WTC11 (cell line): Measurements from ENCODE around the gene ELMO1. TPM values are rescaled to one million over a fixed set of nuclear protein-coding genes. Genes with fewer than 3 reads are reported as not detected.

Experiments used
- ATAC-seq: fragments of 200-7000 bp; cut with Tn5 transposase; 2 replicates; pipeline ENCODE4 v1.10.0; 2021; ENCODE audit warnings: mild to moderate bottlenecking, moderate library complexity
- CTCF ChIA-PET: fragments of 300-600 bp; sonication (Branson Sonifier 250); formaldehyde crosslinking; loops from one replicate; lab custom pipeline; 2021; ENCODE audit warnings: antibody characterized with exemption; lab: Charles Lee
- POLR2A ChIA-PET: fragments of 350-600 bp; sonication (Branson Sonifier 250); formaldehyde crosslinking; loops from one replicate; lab custom pipeline; 2021; ENCODE audit warnings: antibody characterized with exemption; lab: Charles Lee
- DNase-seq: peaks from one replicate; pipeline ENCODE4 v3.0.0; 2021; ENCODE audit warnings: low spot score
- H3K27ac Mint-ChIP-seq: 2 replicates; pipeline ENCODE4 v1.8.0; 2021; ENCODE audit warnings: mixed read lengths
- H3K27me3 Mint-ChIP-seq: 2 replicates; pipeline ENCODE4 v1.8.0; 2021; ENCODE audit warnings: low read depth, mild to moderate bottlenecking, moderate library complexity, mixed read lengths
- H3K36me3 Mint-ChIP-seq: 2 replicates; pipeline ENCODE4 v1.8.0; 2021; ENCODE audit warnings: mixed read lengths
- H3K4me1 Mint-ChIP-seq: 2 replicates; pipeline ENCODE4 v1.8.0; 2022; ENCODE audit warnings: mixed read lengths
- H3K4me3 Mint-ChIP-seq: 2 replicates; pipeline ENCODE4 v1.8.0; 2021; ENCODE audit warnings: mild to moderate bottlenecking, moderate library complexity, mixed read lengths
- H3K9me3 Mint-ChIP-seq: 2 replicates; pipeline ENCODE4 v1.8.0; 2021; ENCODE audit warnings: mixed read lengths
- GRHL2 ChIP-seq: fragments of 250-450 bp; sonication (Bioruptor Pico); IDR thresholded peaks from 2 replicates; pipeline ENCODE4 v1.8.0; 2022; ENCODE audit warnings: mild to moderate bottlenecking, moderate library complexity; ENCODE audit not compliant: insufficient replicate concordance, severe bottlenecking
- IRF1 ChIP-seq: sonication (generic); formaldehyde crosslinking; IDR thresholded peaks from 2 replicates; pipeline ENCODE4 v1.8.0; 2023; ENCODE audit warnings: missing genetic modification reagents
- KAT7 ChIP-seq: sonication (generic); formaldehyde crosslinking; IDR thresholded peaks from 2 replicates; pipeline ENCODE4 v1.8.1; 2023; ENCODE audit warnings: missing genetic modification reagents, mild to moderate bottlenecking, borderline replicate concordance
- NR2C2 ChIP-seq: sonication (generic); formaldehyde crosslinking; IDR thresholded peaks from 2 replicates; pipeline ENCODE4 v1.8.0; 2022; ENCODE audit warnings: mild to moderate bottlenecking, missing genetic modification reagents
- PREB ChIP-seq: sonication (generic); formaldehyde crosslinking; IDR thresholded peaks from 2 replicates; pipeline ENCODE4 v1.8.1; 2022; ENCODE audit warnings: mild to moderate bottlenecking, missing genetic modification reagents, moderate library complexity, borderline replicate concordance
- PRRX2 ChIP-seq: fragments of 250-450 bp; sonication (Bioruptor Pico); IDR thresholded peaks from 2 replicates; pipeline ENCODE4 v1.8.0; 2021; ENCODE audit warnings: mild to moderate bottlenecking
- SMAD4 ChIP-seq: sonication (generic); formaldehyde crosslinking; IDR thresholded peaks from 2 replicates; pipeline ENCODE4 v1.8.0; 2022; ENCODE audit warnings: mild to moderate bottlenecking, missing genetic modification reagents
- SP1 ChIP-seq: sonication (generic); formaldehyde crosslinking; conservative IDR thresholded peaks from 2 replicates; pipeline ENCODE4 v1.8.1; 2022; ENCODE audit warnings: missing genetic modification reagents
- ZBTB43 ChIP-seq: sonication (generic); formaldehyde crosslinking; IDR thresholded peaks from 2 replicates; pipeline ENCODE4 v1.8.1; 2023; ENCODE audit warnings: mild to moderate bottlenecking, missing genetic modification reagents
- ZNF138 ChIP-seq: sonication (generic); formaldehyde crosslinking; conservative IDR thresholded peaks from 2 replicates; pipeline ENCODE4 v1.8.1; 2022; ENCODE audit warnings: mild to moderate bottlenecking, moderate library complexity, missing genetic modification reagents
- ZNF219 ChIP-seq: sonication (generic); formaldehyde crosslinking; IDR thresholded peaks from 2 replicates; pipeline ENCODE4 v1.8.0; 2023; ENCODE audit warnings: missing genetic modification reagents, mild to moderate bottlenecking, borderline replicate concordance
- ZNF232 ChIP-seq: sonication (generic); formaldehyde crosslinking; IDR thresholded peaks from 2 replicates; pipeline ENCODE4 v1.8.0; 2022; ENCODE audit warnings: mild to moderate bottlenecking, missing genetic modification reagents
- total RNA-seq: library from RNA; stranded (reverse); gene quantifications from 3 replicates; pipeline ENCODE4 v1.2.3, GENCODE V29; 2021
- TF ChIP-seq, protein P1 (sequence below): sonication (generic); formaldehyde crosslinking; IDR thresholded peaks from 2 replicates; pipeline ENCODE4 v1.8.1; 2022; ENCODE audit warnings: missing genetic modification reagents, borderline replicate concordance
- TF ChIP-seq, protein P2 (sequence below): fragments of 250-450 bp; sonication (Bioruptor Pico); IDR thresholded peaks from 2 replicates; pipeline ENCODE4 v1.9.0; 2021; ENCODE audit warnings: mild to moderate bottlenecking, borderline replicate concordance
- TF ChIP-seq, protein P3 (sequence below): sonication (generic); formaldehyde crosslinking; IDR thresholded peaks from 2 replicates; pipeline ENCODE4 v1.8.0; 2022; ENCODE audit warnings: mild to moderate bottlenecking, missing genetic modification reagents

Gene ELMO1
- total RNA-seq, 1 experiment from 2014 or later = 19.4 TPM

GRCh38 chr7:37484426-37485073 lies 35.9 kb upstream of the ELMO1 start (continued):
- TF ChIP-seq IRF1 (no peak), PREB (CRISPR knock-in tag) (no peak), ZBTB43 (no peak), PRRX2 (CRISPR knock-in tag) (no peak)
- TF ChIP-seq, protein P1, sequence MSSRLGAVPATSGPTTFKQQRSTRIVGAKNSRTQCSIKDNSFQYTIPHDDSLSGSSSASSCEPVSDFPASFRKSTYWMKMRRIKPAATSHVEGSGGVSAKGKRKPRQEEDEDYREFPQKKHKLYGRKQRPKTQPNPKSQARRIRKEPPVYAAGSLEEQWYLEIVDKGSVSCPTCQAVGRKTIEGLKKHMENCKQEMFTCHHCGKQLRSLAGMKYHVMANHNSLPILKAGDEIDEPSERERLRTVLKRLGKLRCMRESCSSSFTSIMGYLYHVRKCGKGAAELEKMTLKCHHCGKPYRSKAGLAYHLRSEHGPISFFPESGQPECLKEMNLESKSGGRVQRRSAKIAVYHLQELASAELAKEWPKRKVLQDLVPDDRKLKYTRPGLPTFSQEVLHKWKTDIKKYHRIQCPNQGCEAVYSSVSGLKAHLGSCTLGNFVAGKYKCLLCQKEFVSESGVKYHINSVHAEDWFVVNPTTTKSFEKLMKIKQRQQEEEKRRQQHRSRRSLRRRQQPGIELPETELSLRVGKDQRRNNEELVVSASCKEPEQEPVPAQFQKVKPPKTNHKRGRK = no peak
- TF ChIP-seq, protein P2, sequence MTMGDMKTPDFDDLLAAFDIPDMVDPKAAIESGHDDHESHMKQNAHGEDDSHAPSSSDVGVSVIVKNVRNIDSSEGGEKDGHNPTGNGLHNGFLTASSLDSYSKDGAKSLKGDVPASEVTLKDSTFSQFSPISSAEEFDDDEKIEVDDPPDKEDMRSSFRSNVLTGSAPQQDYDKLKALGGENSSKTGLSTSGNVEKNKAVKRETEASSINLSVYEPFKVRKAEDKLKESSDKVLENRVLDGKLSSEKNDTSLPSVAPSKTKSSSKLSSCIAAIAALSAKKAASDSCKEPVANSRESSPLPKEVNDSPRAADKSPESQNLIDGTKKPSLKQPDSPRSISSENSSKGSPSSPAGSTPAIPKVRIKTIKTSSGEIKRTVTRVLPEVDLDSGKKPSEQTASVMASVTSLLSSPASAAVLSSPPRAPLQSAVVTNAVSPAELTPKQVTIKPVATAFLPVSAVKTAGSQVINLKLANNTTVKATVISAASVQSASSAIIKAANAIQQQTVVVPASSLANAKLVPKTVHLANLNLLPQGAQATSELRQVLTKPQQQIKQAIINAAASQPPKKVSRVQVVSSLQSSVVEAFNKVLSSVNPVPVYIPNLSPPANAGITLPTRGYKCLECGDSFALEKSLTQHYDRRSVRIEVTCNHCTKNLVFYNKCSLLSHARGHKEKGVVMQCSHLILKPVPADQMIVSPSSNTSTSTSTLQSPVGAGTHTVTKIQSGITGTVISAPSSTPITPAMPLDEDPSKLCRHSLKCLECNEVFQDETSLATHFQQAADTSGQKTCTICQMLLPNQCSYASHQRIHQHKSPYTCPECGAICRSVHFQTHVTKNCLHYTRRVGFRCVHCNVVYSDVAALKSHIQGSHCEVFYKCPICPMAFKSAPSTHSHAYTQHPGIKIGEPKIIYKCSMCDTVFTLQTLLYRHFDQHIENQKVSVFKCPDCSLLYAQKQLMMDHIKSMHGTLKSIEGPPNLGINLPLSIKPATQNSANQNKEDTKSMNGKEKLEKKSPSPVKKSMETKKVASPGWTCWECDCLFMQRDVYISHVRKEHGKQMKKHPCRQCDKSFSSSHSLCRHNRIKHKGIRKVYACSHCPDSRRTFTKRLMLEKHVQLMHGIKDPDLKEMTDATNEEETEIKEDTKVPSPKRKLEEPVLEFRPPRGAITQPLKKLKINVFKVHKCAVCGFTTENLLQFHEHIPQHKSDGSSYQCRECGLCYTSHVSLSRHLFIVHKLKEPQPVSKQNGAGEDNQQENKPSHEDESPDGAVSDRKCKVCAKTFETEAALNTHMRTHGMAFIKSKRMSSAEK = no peak

GRCh38 chr7:37483627-37484026 lies 35.0 kb upstream of the ELMO1 start:
- no peak overlapping the region for H3K4me3 Mint-ChIP-seq
- TF ChIP-seq GRHL2 (CRISPR knock-in tag) = no peak
- TF ChIP-seq ZNF232 (CRISPR knock-in tag) = no peak
- TF ChIP-seq ZNF219 (CRISPR knock-in tag) = no peak
- TF ChIP-seq, protein P3, sequence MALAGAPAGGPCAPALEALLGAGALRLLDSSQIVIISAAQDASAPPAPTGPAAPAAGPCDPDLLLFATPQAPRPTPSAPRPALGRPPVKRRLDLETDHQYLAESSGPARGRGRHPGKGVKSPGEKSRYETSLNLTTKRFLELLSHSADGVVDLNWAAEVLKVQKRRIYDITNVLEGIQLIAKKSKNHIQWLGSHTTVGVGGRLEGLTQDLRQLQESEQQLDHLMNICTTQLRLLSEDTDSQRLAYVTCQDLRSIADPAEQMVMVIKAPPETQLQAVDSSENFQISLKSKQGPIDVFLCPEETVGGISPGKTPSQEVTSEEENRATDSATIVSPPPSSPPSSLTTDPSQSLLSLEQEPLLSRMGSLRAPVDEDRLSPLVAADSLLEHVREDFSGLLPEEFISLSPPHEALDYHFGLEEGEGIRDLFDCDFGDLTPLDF (CRISPR knock-in tag) = no peak
- TF ChIP-seq KAT7 (CRISPR knock-in tag) = no peak
- TF ChIP-seq SP1 = no peak
- ATAC-seq = no peak
- CTCF ChIA-PET = interaction anchor here (4.0 kb wide), 1 partner anchor 9 kb away, joined by 18 read pairs; no protein-coding TSS in a partner anchor
- no peak for DNase-seq
- H3K27ac Mint-ChIP-seq = no peak overlapping the region
- POLR2A ChIA-PET = no interaction called here
- peaks cover 20% of the 10 kb centered on the region for H3K36me3 Mint-ChIP-seq
- peaks cover 3% of the 10 kb centered on the region; the same call in 1 of the 2 replicates for H3K27me3 Mint-ChIP-seq
- peaks cover 12% of the 10 kb centered on the region for H3K9me3 Mint-ChIP-seq
- H3K4me1 Mint-ChIP-seq = peaks cover 16% of the 10 kb centered on the region

GRCh38 chr7:37482953-37483352 lies 34.3 kb upstream of the ELMO1 start:
- TF ChIP-seq ZNF138 (CRISPR knock-in tag) = no peak
- no peak for TF ChIP-seq SMAD4 (CRISPR knock-in tag)
- TF ChIP-seq NR2C2 (CRISPR knock-in tag) = no peak
- ATAC-seq (no peak), DNase-seq (no peak)
- H3K4me1 Mint-ChIP-seq = peaks cover 11% of the 10 kb centered on the region
- POLR2A ChIA-PET = no interaction called here
- H3K36me3 Mint-ChIP-seq = peaks cover 14% of the 10 kb centered on the region
- H3K9me3 Mint-ChIP-seq = peaks cover 6% of the 10 kb centered on the region
- CTCF ChIA-PET = interaction anchor here (0.8 to 4.0 kb wide), 2 partner anchors 9 to 12 kb away, joined by 4 to 18 read pairs; no protein-coding TSS in a partner anchor
- no peak overlapping the region for H3K4me3 Mint-ChIP-seq
- peaks cover 3% of the 10 kb centered on the region; the same call in 1 of the 2 replicates for H3K27me3 Mint-ChIP-seq
- no peak overlapping the region for H3K27ac Mint-ChIP-seq
